NCI-H1417 treated with DMSO at 0.1 percent for 48 hours (cell line): ENCODE data around the gene SLC45A1.

Experiments
- DNase-seq: peaks from one replicate; lab custom pipeline; 2025; lab: John Stamatoyannopoulos, UW

SLC45A1 gene

GRCh38 chr1:8335246-8335645 lies 17.3 kb downstream of the SLC45A1 start:
- DNase-seq: no peak

- no peak for DNase-seq
These were observed 20.0 kb downstream of the SLC45A1 start for GRCh38 chr1:8337776-8338525.

- DNase-seq: no peak
These were observed 20.8 kb downstream of the SLC45A1 start for GRCh38 chr1:8338526-8339202.

- DNase-seq: no peak
These were observed 21.3 kb downstream of the SLC45A1 start for GRCh38 chr1:8339203-8339600.

GRCh38 chr1:8340448-8340847 lies 22.5 kb downstream of the SLC45A1 start:
- no peak for DNase-seq

GRCh38 chr1:8342325-8342724 lies 24.4 kb downstream of the SLC45A1 start:
- no peak for DNase-seq

- DNase-seq: no peak
These were observed 25.1 kb downstream of the SLC45A1 start for GRCh38 chr1:8343044-8343443.

- no peak for DNase-seq
These were observed 25.6 kb downstream of the SLC45A1 start for GRCh38 chr1:8343464-8344001.

- no peak for DNase-seq
These were observed 27.1 kb downstream of the SLC45A1 start for GRCh38 chr1:8344893-8345507.

GRCh38 chr1:8345621-8346415 lies 27.9 kb downstream of the SLC45A1 start:
- no peak for DNase-seq

GRCh38 chr1:8347635-8348034 lies 29.7 kb downstream of the SLC45A1 start:
- no peak for DNase-seq

GRCh38 chr1:8348047-8348776 lies 30.3 kb downstream of the SLC45A1 start:
- no peak for DNase-seq

GRCh38 chr1:8348777-8349472 lies 31.0 kb downstream of the SLC45A1 start:
- DNase-seq: no peak

- DNase-seq: no peak
These were observed 31.6 kb downstream of the SLC45A1 start for GRCh38 chr1:8349473-8349865.

- DNase-seq: no peak
These were observed 32.0 kb downstream of the SLC45A1 start for GRCh38 chr1:8349961-8350360.

GRCh38 chr1:8350914-8351684 lies 33.2 kb downstream of the SLC45A1 start:
- DNase-seq: no peak

GRCh38 chr1:8351693-8352470 lies 34.0 kb downstream of the SLC45A1 start:
- no peak for DNase-seq

- DNase-seq: no peak
These were observed 34.5 kb downstream of the SLC45A1 start for GRCh38 chr1:8352471-8352845.
